HepG2 (cell line): ENCODE measurements around the gene SAMD8. TPM values are rescaled to one million over a fixed set of nuclear protein-coding genes. Genes with fewer than 3 reads are reported as not detected.

Source experiments
- ATAC-seq: fragments of 200-7000 bp; cut with Tn5 transposase; 3 replicates; pipeline ENCODE4 v1.9.1; 2020; ENCODE audit warnings: mild to moderate bottlenecking, moderate library complexity
- BruUV-seq: library from RNA; stranded (reverse); fragments of 400-500 nt; replicated peaks from 2 replicates; lab custom pipeline; 2021; lab: Mats Ljungman, UMichigan
- CTCF ChIA-PET: fragments of 300-600 bp; formaldehyde crosslinking; extraction: SDS; loops from one replicate; lab custom pipeline; 2021; ENCODE audit warnings: low total read pairs, inconsistent platforms, low intra/inter-chr PET ratio; lab: Yijun Ruan, JAX
- POLR2A ChIA-PET: fragments of 350-600 bp; sonication (Branson Sonifier 250); formaldehyde crosslinking; loops from one replicate; lab custom pipeline; 2020; ENCODE audit warnings: antibody characterized with exemption, inconsistent platforms; lab: Yijun Ruan, JAX
- DNase-seq: peaks from one replicate; pipeline ENCODE4 v3.0.0-alpha.2; 2015; ENCODE audit warnings: low spot score
- FAIRE-seq: peaks from 3 replicates; lab custom pipeline; 2011; peaks lifted over from hg19 to GRCh38; lab: Jason Lieb, UNC
- H2AFZ ChIP-seq: one replicate; pipeline ENCODE4 v1.6.1; 2011; ENCODE audit warnings: low read length, inconsistent platforms
- H3K27ac ChIP-seq: fragments of 300-600 bp; 3 replicates; pipeline ENCODE4 v1.8.0; 2011; ENCODE audit warnings: mixed run types, mild to moderate bottlenecking, mixed read lengths, low read length, inconsistent platforms; ENCODE audit not compliant: insufficient read depth; ENCODE audit errors: extremely low read length
- H3K27me3 ChIP-seq, 2 experiments: fragments of 200-600 bp in 1 of 2; 2 replicates in 1 of 2; 3 replicates in 1 of 2; pipeline versions ENCODE4 v1.6.0 to v1.8.0; 2011; ENCODE audit warnings: low read length in 2 of 2, mild to moderate bottlenecking in 2 of 2, moderate library complexity in 2 of 2, inconsistent platforms in 1 of 2; ENCODE audit not compliant: insufficient read depth in 2 of 2, control insufficient read depth in 1 of 2
- H3K36me3 ChIP-seq, 2 experiments: fragments of 200-600 bp in 1 of 2; replicated peaks in 1 of 2; 2 replicates in 1 of 2; 3 replicates in 1 of 2; pipeline versions ENCODE4 v1.5.1 to v1.8.0; 2011; ENCODE audit warnings: low read length in 2 of 2, inconsistent platforms in 1 of 2; ENCODE audit not compliant: insufficient read depth in 2 of 2, control insufficient read depth in 1 of 2
- H3K4me1 ChIP-seq: 2 replicates; pipeline ENCODE4 v1.5.1; 2012; ENCODE audit warnings: low read length, inconsistent platforms; ENCODE audit not compliant: insufficient read depth
- H3K4me2 ChIP-seq: 2 replicates; pipeline ENCODE4 v1.6.0; 2011; ENCODE audit warnings: low read depth, low read length, inconsistent platforms
- H3K4me3 ChIP-seq, 3 experiments: fragments of 200-600 bp in 1 of 3; sonication (generic), shearing (Covaris generic) in 1 of 3; replicated peaks in 1 of 3; 2 replicates each; pipeline ENCODE4 v1.5.1; 2011 to 2016; ENCODE audit warnings: low read length in 3 of 3, inconsistent platforms in 2 of 3, low read depth in 2 of 3, mild to moderate bottlenecking in 2 of 3, control low read depth in 1 of 3, mixed read lengths in 1 of 3; ENCODE audit not compliant: insufficient read depth in 1 of 3
- H3K79me2 ChIP-seq: one replicate; pipeline ENCODE4 v1.6.1; 2011; ENCODE audit warnings: low read length, inconsistent platforms; ENCODE audit not compliant: insufficient read depth
- H3K9ac ChIP-seq: 2 replicates; pipeline ENCODE4 v1.6.0; 2011; ENCODE audit warnings: mild to moderate bottlenecking, low read depth, low read length, inconsistent platforms; ENCODE audit not compliant: insufficient read depth
- H3K9me3 ChIP-seq: 2 replicates; pipeline ENCODE4 v1.5.1; 2012; ENCODE audit warnings: mild to moderate bottlenecking, low read length
- H4K20me1 ChIP-seq: 2 replicates; pipeline ENCODE4 v1.6.0; 2011; ENCODE audit warnings: inconsistent platforms, mild to moderate bottlenecking, low read length, moderate library complexity; ENCODE audit not compliant: insufficient read depth
- AGO2 ChIP-seq: fragments of 200-400 bp; formaldehyde crosslinking; optimal IDR thresholded peaks from 2 replicates; pipeline ENCODE3; 2017; ENCODE audit warnings: mild to moderate bottlenecking, low read depth, low read length, moderate library complexity
- HNRNPH1 ChIP-seq: fragments of 200-400 bp; formaldehyde crosslinking; optimal IDR thresholded peaks from 2 replicates; pipeline ENCODE3; 2017; ENCODE audit warnings: mild to moderate bottlenecking, low read depth, low read length
- KDM5B ChIP-seq: sonication (generic); formaldehyde crosslinking; IDR thresholded peaks from 2 replicates; pipeline ENCODE4 v1.4.0; 2020; ENCODE audit warnings: missing genetic modification reagents, mild to moderate bottlenecking, borderline replicate concordance
- LCORL ChIP-seq, 2 experiments: fragments of 450-650 bp in 1 of 2; sonication (generic) in 1 of 2; formaldehyde crosslinking in 1 of 2; IDR thresholded peaks; 2 replicates each; pipeline versions ENCODE4 v1.5.0 to v1.6.1; 2017 to 2020; ENCODE audit warnings: antibody characterized with exemption in 1 of 2, missing genetic modification reagents in 1 of 2
- PAX8 ChIP-seq: sonication (generic); formaldehyde crosslinking; IDR thresholded peaks from 2 replicates; pipeline ENCODE4 v1.8.0; 2022; ENCODE audit warnings: mild to moderate bottlenecking, missing genetic modification reagents, borderline replicate concordance
- RFX3 ChIP-seq: IDR thresholded peaks from 2 replicates; pipeline ENCODE4 v1.6.1; 2016; ENCODE audit warnings: missing biosample characterization, missing genetic modification reagents
- SRSF1 ChIP-seq: fragments of 200-400 bp; formaldehyde crosslinking; optimal IDR thresholded peaks from 2 replicates; pipeline ENCODE3; 2017; ENCODE audit warnings: mild to moderate bottlenecking, low read depth, low read length, moderate library complexity
- ZBTB7A ChIP-seq: sonication (generic); formaldehyde crosslinking; IDR thresholded peaks from 2 replicates; pipeline ENCODE4 v1.8.0; 2022; ENCODE audit warnings: mild to moderate bottlenecking, missing genetic modification reagents
- ZMYM2 ChIP-seq: sonication (generic); formaldehyde crosslinking; IDR thresholded peaks from 2 replicates; pipeline ENCODE4 v1.8.0; 2022; ENCODE audit warnings: mild to moderate bottlenecking, missing genetic modification reagents
- ZNF598 ChIP-seq: sonication (generic); formaldehyde crosslinking; IDR thresholded peaks from 2 replicates; pipeline ENCODE4 v1.5.1; 2020; ENCODE audit warnings: mild to moderate bottlenecking, missing genetic modification reagents, borderline replicate concordance
- ZNF660 ChIP-seq: sonication (generic); formaldehyde crosslinking; IDR thresholded peaks from 2 replicates; pipeline ENCODE4 v1.5.1; 2020; ENCODE audit warnings: mild to moderate bottlenecking, low read depth, missing genetic modification reagents, borderline replicate concordance
- ZNF772 ChIP-seq: sonication (generic); formaldehyde crosslinking; IDR thresholded peaks from 2 replicates; pipeline ENCODE4 v1.5.0; 2020; ENCODE audit warnings: mild to moderate bottlenecking, missing genetic modification reagents
- ZNF781 ChIP-seq: sonication (generic); formaldehyde crosslinking; IDR thresholded peaks from 2 replicates; pipeline ENCODE4 v1.5.1; 2020; ENCODE audit warnings: borderline replicate concordance, mild to moderate bottlenecking, missing genetic modification reagents; ENCODE audit errors: not compliant biosample characterization
- ZNF850 ChIP-seq: sonication (generic); formaldehyde crosslinking; conservative IDR thresholded peaks from 2 replicates; pipeline ENCODE4 v1.9.0; 2021; ENCODE audit warnings: mild to moderate bottlenecking, missing genetic modification reagents
- ZSCAN21 ChIP-seq: sonication (generic); formaldehyde crosslinking; IDR thresholded peaks from 2 replicates; pipeline ENCODE4 v1.8.0; 2022; ENCODE audit warnings: mild to moderate bottlenecking, missing genetic modification reagents, moderate library complexity, borderline replicate concordance
- WGBS: methylation state at CpG from one replicate; pipeline ENCODE4 v1.1.6; 2017; ENCODE audit warnings: low lambda C conversion rate; 5-methylcytosine and 5-hydroxymethylcytosine counted together
- in situ Hi-C: cut with HindIII; loops from 2 replicates; pipeline ENCODE4 v1.10.0; 2017; ENCODE audit warnings: low pct_unique_long_range_greater_than_20kb; ENCODE audit not compliant: extremely low pct_ligation_motif_present
- intact Hi-C: fragments of 100-400 bp; cut with micrococcal nuclease; formaldehyde crosslinking; loops from one replicate; pipeline ENCODE4 v1.10.0; 2022; ENCODE audit not compliant: unreplicated experiment
- polyA plus RNA-seq, 8 experiments: library from polyadenylated mRNA; depleted of rRNA in 3 of 8; stranded (reverse) in 7 of 8; unstranded in 1 of 8; fragments of >200 nt; fragmentation: Illumina TruSeq in 4 of 8; extraction: Trizol in 4 of 8; gene quantifications; 2 replicates each; pipeline versions ENCODE4 v1.2.1 to v1.2.3, GENCODE V29; 2011 to 2016; ENCODE audit warnings: low read depth in 4 of 8, missing spikeins in 1 of 8, mixed read lengths in 1 of 8; ENCODE audit not compliant: insufficient read depth in 1 of 8
- total RNA-seq, 5 experiments: library from RNA; depleted of rRNA; stranded (reverse); fragments of >200 nt; fragmentation: Illumina TruSeq; extraction: Trizol; gene quantifications; 2 replicates each; pipeline ENCODE4 v1.2.3, GENCODE V29; 2016; ENCODE audit warnings: low read depth in 1 of 5
- TF ChIP-seq, protein P1 (sequence below): sonication (generic); formaldehyde crosslinking; IDR thresholded peaks from 2 replicates; pipeline ENCODE4 v1.5.0; 2020; ENCODE audit warnings: missing genetic modification reagents, mild to moderate bottlenecking, borderline replicate concordance
- TF ChIP-seq, protein P2 (sequence below): sonication (generic); formaldehyde crosslinking; IDR thresholded peaks from 2 replicates; pipeline ENCODE4 v1.4.0; 2020; ENCODE audit warnings: missing genetic modification reagents
- TF ChIP-seq, protein P3 (sequence below): sonication (generic); formaldehyde crosslinking; IDR thresholded peaks from 2 replicates; pipeline ENCODE4 v1.5.0; 2020; ENCODE audit warnings: mild to moderate bottlenecking, missing genetic modification reagents

Gene SAMD8
- total and polyA plus RNA-seq, 2 of the 13 experiments (the other 11 are each of a cell fraction or from before 2014, with no cell fraction given): 10.4 to 13.2 TPM

DNA sequence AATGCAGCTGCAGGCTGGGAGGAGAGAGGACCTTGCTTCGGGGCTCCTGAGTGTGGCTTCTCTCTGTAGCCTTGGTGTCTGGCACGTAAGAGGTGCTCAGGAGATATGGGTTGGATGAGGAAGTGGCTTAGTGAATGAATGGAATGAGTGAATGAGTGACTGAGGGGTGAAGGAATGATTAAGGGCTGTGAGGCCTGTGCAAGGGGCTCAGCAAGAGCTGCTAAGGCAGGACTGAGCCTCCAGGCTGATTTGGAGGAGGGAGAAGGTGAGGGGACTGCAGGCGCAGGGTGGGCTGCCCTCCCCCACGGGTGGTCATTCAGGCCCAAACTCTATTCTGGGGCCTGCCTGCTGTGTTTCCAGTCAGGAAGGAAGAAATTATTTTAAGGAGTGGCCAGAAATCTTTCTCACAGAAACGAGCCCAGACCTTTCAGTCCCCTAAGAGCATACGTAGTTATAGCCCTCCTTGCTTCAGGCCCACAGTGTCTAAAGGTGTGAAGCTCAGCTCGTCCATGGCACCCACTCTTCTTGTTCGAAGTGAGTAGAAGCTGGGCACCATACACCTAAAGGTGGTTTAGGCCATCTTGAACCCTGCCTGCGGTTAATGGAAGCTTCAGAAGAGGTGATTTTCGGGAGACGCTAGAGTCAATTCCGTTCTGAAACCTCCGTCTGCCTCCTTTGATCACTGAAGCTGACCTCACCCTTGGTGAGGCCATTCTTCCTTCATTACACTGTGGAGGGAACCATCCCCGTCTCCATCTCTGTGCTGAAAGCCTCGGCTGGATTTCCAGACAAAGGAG lies 49.5 kb upstream of the SAMD8 start:
- H3K27ac ChIP-seq: no peak overlapping the region
- TF ChIP-seq SRSF1 (no peak), ZSCAN21 (CRISPR knock-in tag) (no peak), KDM5B (CRISPR knock-in tag) (no peak), ZNF598 (no peak), HNRNPH1 (no peak), AGO2 (no peak), RFX3 (CRISPR knock-in tag) (no peak), ZMYM2 (CRISPR knock-in tag) (no peak), ZBTB7A (CRISPR knock-in tag) (no peak), ZNF850 (CRISPR knock-in tag) (no peak), PAX8 (CRISPR knock-in tag) (no peak), LCORL (IDR thresholded peaks at IDR 0.05) (no peak), LCORL (CRISPR knock-in tag; IDR thresholded peaks at IDR 0.05) (no peak), ZNF660 (CRISPR knock-in tag) (no peak), ZNF772 (CRISPR knock-in tag) (no peak), ZNF781 (CRISPR knock-in tag) (no peak)
- TF ChIP-seq, protein P1, sequence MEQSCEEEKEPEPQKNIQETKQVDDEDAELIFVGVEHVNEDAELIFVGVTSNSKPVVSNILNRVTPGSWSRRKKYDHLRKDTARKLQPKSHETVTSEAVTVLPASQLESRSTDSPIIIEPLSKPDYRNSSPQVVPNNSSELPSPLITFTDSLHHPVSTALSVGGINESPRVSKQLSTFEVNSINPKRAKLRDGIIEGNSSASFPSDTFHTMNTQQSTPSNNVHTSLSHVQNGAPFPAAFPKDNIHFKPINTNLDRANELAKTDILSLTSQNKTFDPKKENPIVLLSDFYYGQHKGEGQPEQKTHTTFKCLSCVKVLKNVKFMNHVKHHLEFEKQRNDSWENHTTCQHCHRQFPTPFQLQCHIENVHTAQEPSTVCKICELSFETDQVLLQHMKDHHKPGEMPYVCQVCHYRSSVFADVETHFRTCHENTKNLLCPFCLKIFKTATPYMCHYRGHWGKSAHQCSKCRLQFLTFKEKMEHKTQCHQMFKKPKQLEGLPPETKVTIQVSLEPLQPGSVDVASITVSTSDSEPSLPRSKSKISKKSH (CRISPR knock-in tag): no peak
- TF ChIP-seq, protein P2, sequence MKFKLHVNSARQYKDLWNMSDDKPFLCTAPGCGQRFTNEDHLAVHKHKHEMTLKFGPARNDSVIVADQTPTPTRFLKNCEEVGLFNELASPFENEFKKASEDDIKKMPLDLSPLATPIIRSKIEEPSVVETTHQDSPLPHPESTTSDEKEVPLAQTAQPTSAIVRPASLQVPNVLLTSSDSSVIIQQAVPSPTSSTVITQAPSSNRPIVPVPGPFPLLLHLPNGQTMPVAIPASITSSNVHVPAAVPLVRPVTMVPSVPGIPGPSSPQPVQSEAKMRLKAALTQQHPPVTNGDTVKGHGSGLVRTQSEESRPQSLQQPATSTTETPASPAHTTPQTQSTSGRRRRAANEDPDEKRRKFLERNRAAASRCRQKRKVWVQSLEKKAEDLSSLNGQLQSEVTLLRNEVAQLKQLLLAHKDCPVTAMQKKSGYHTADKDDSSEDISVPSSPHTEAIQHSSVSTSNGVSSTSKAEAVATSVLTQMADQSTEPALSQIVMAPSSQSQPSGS (CRISPR knock-in tag): no peak
- TF ChIP-seq, protein P3, sequence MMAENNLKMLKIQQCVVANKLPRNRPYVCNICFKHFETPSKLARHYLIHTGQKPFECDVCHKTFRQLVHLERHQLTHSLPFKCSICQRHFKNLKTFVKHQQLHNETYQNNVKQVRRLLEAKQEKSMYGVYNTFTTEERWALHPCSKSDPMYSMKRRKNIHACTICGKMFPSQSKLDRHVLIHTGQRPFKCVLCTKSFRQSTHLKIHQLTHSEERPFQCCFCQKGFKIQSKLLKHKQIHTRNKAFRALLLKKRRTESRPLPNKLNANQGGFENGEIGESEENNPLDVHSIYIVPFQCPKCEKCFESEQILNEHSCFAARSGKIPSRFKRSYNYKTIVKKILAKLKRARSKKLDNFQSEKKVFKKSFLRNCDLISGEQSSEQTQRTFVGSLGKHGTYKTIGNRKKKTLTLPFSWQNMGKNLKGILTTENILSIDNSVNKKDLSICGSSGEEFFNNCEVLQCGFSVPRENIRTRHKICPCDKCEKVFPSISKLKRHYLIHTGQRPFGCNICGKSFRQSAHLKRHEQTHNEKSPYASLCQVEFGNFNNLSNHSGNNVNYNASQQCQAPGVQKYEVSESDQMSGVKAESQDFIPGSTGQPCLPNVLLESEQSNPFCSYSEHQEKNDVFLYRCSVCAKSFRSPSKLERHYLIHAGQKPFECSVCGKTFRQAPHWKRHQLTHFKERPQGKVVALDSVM (CRISPR knock-in tag): no peak
- H3K9ac ChIP-seq: no peak overlapping the region
- H3K36me3 ChIP-seq: no peaks in the 10 kb centered on the region
- H2AFZ ChIP-seq: no peak overlapping the region
- no peaks in the 10 kb centered on the region for H3K9me3 ChIP-seq
- ATAC-seq (no peak), DNase-seq (no peak), FAIRE-seq (no peak)
- WGBS: 46% methylated on average over 15 of the region's 15 CpGs
- intact Hi-C loops: no loop called here
- H3K27me3 ChIP-seq: peaks cover 0 to 7% of the 10 kb centered on the region in 2 experiments; a peak in 3 of 5 replicates
- POLR2A ChIA-PET: no interaction called here
- peak overlapping the region; percentile 20; the same call in 1 of the 2 replicates for H3K4me2 ChIP-seq
- CTCF ChIA-PET: no interaction called here
- no peaks in the 10 kb centered on the region for H3K4me1 ChIP-seq
- H3K4me3 ChIP-seq: no peak overlapping the region
- in situ Hi-C loops: no loop called here
- BruUV-seq: no TSS peak
- H4K20me1 ChIP-seq: no peaks in the 10 kb centered on the region
- H3K79me2 ChIP-seq: no peaks in the 10 kb centered on the region
